Activated CD8-positive, alpha-beta T cell treated with anti-CD3 and anti-CD28 coated beads for 36 hours (primary cell): Measurements from ENCODE around the gene BTRC. TPM values are rescaled to one million over a fixed set of nuclear protein-coding genes. Genes with fewer than 3 reads are reported as not detected.

Experiments
- ATAC-seq: fragments of 200-7000 bp; cut with Tn5 transposase; one replicate; pipeline ENCODE4 v1.10.0; 2021; ENCODE audit warnings: mild to moderate bottlenecking, moderate library complexity
- CTCF ChIA-PET: fragments of 350-600 bp; sonication (Branson Sonifier 250); formaldehyde crosslinking; loops from one replicate; lab custom pipeline; 2021; ENCODE audit warnings: antibody characterized with exemption; lab: Charles Lee
- POLR2A ChIA-PET: fragments of 350-600 bp; sonication (Branson Sonifier 250); formaldehyde crosslinking; loops from one replicate; lab custom pipeline; 2021; ENCODE audit warnings: antibody characterized with exemption; lab: Charles Lee
- DNase-seq: peaks from one replicate; pipeline ENCODE4 v3.0.0-alpha.2; 2020
- H3K27ac Mint-ChIP-seq: one replicate; pipeline ENCODE4 v1.8.0; 2021; ENCODE audit warnings: mild to moderate bottlenecking, mixed read lengths
- H3K27me3 Mint-ChIP-seq: one replicate; pipeline ENCODE4 v1.8.0; 2021; ENCODE audit warnings: mixed read lengths
- H3K36me3 Mint-ChIP-seq: one replicate; pipeline ENCODE4 v1.8.0; 2021; ENCODE audit warnings: low read depth, mixed read lengths
- H3K4me1 Mint-ChIP-seq: one replicate; pipeline ENCODE4 v1.8.0; 2021; ENCODE audit warnings: low read depth, mixed read lengths
- H3K4me3 Mint-ChIP-seq: one replicate; pipeline ENCODE4 v1.8.0; 2021; ENCODE audit warnings: mild to moderate bottlenecking, moderate library complexity, mixed read lengths
- H3K9me3 Mint-ChIP-seq: one replicate; pipeline ENCODE4 v1.8.0; 2021; ENCODE audit warnings: mixed read lengths
- intact Hi-C: fragments of 100-400 bp; cut with micrococcal nuclease; formaldehyde crosslinking; loops from one replicate; pipeline ENCODE4 v1.10.0; 2022
- total RNA-seq, 2 experiments: library from RNA; stranded (reverse); gene quantifications; one replicate each; pipeline ENCODE4 v1.2.3, GENCODE V29; 2021
- TF ChIP-seq, protein P1 (sequence below): fragments of 200-600 bp; IDR thresholded peaks from one replicate; pipeline ENCODE4 v1.8.0; 2022; ENCODE audit warnings: antibody characterized with exemption, mild to moderate bottlenecking

BTRC gene
- total RNA-seq, 2 experiments from 2014 or later, result 11.6 to 14.6 TPM

GRCh38 chr10:101550965-101551364, 197.0 kb downstream of the BTRC start:
- ChIA-PET CTCF (no interaction called here), POLR2A (interaction anchor here (1.1 kb wide), 1 partner anchor 11 kb away, joined by 3 read pairs; no protein-coding TSS in a partner anchor)
- Mint-ChIP-seq H3K4me1 (no peaks in the 10 kb centered on the region), H3K27me3 (no peaks in the 10 kb centered on the region), H3K27ac (no peak overlapping the region), H3K4me3 (no peak overlapping the region), H3K36me3 (peaks cover 12% of the 10 kb centered on the region), H3K9me3 (no peaks in the 10 kb centered on the region)
- DNase-seq (no peak), ATAC-seq (peak; percentile 30)
- TF ChIP-seq, protein P1, sequence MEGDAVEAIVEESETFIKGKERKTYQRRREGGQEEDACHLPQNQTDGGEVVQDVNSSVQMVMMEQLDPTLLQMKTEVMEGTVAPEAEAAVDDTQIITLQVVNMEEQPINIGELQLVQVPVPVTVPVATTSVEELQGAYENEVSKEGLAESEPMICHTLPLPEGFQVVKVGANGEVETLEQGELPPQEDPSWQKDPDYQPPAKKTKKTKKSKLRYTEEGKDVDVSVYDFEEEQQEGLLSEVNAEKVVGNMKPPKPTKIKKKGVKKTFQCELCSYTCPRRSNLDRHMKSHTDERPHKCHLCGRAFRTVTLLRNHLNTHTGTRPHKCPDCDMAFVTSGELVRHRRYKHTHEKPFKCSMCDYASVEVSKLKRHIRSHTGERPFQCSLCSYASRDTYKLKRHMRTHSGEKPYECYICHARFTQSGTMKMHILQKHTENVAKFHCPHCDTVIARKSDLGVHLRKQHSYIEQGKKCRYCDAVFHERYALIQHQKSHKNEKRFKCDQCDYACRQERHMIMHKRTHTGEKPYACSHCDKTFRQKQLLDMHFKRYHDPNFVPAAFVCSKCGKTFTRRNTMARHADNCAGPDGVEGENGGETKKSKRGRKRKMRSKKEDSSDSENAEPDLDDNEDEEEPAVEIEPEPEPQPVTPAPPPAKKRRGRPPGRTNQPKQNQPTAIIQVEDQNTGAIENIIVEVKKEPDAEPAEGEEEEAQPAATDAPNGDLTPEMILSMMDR, result no peak
- intact Hi-C loops, result no loop called here

- H3K9me3 Mint-ChIP-seq, result no peaks in the 10 kb centered on the region
- H3K27ac Mint-ChIP-seq, result no peak overlapping the region
- intact Hi-C loops, result no loop called here
- H3K27me3 Mint-ChIP-seq, result no peaks in the 10 kb centered on the region
- POLR2A ChIA-PET, result no interaction called here
- DNase-seq (no peak), ATAC-seq (no peak)
- H3K4me3 Mint-ChIP-seq, result no peak overlapping the region
- peaks cover 12% of the 10 kb centered on the region for H3K36me3 Mint-ChIP-seq
- H3K4me1 Mint-ChIP-seq, result no peaks in the 10 kb centered on the region
- TF ChIP-seq, protein P1, result no peak
- CTCF ChIA-PET, result interaction anchor here (0.8 kb wide), 1 partner anchor 46 kb away, joined by 3 read pairs; no protein-coding TSS in a partner anchor
Observed at GRCh38 chr10:101552442-101552841, 198.5 kb downstream of the BTRC start.

- intact Hi-C loops, result no loop called here
- ChIA-PET CTCF (no interaction called here), POLR2A (no interaction called here)
- Mint-ChIP-seq H3K36me3 (peaks cover 5% of the 10 kb centered on the region), H3K4me3 (no peak overlapping the region), H3K9me3 (no peaks in the 10 kb centered on the region), H3K27me3 (peaks cover 4% of the 10 kb centered on the region), H3K27ac (no peak overlapping the region), H3K4me1 (peaks cover 9% of the 10 kb centered on the region)
- ATAC-seq (no peak), DNase-seq (no peak)
- TF ChIP-seq, protein P1, result no peak
Observed at GRCh38 chr10:101557541-101557940, 203.6 kb downstream of the BTRC start.

DNA sequence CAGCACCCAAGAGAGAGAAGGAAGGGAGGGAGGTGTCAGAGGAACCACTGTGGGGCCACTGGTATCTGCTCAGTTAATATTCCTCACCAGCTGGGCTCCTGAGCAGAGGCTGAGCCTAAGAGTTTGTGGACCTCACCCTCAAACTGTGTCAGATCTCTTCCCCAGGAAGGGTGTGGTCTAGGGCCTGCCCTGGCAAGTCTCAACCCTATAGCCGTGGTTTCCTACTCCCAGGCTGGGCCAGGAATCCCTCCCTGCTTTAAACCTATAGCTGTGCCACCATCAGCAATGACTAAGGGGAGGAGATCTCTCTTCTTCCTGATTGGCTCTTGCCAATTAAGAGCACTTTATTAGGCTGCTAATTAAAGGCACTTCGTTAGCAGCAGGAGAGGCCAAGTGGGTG, 204.2 kb downstream of the BTRC start:
- intact Hi-C loops, result no loop called here
- ChIA-PET CTCF (interaction anchor here (1.9 to 3.9 kb wide), 2 partner anchors 11 to 13 kb away, joined by 5 to 13 read pairs; no protein-coding TSS in a partner anchor), POLR2A (interaction anchor here (0.6 to 1.2 kb wide), 2 partner anchors 34 to 702 kb away, joined by 3 read pairs; no protein-coding TSS in a partner anchor)
- no peaks in the 10 kb centered on the region for H3K9me3 Mint-ChIP-seq
- TF ChIP-seq, protein P1, result no peak
- no peak for DNase-seq
- H3K4me1 Mint-ChIP-seq, result peaks cover 9% of the 10 kb centered on the region
- peaks cover 4% of the 10 kb centered on the region for H3K27me3 Mint-ChIP-seq
- H3K4me3 Mint-ChIP-seq, result no peak overlapping the region
- H3K36me3 Mint-ChIP-seq, result no peaks in the 10 kb centered on the region
- no peak overlapping the region for H3K27ac Mint-ChIP-seq
- ATAC-seq, result peak; percentile 50

- TF ChIP-seq, protein P1, result no peak
- no peaks in the 10 kb centered on the region for H3K9me3 Mint-ChIP-seq
- CTCF ChIA-PET, result interaction anchor here (1.5 to 3.9 kb wide), 3 partner anchors 11 to 285 kb away, joined by 3 to 13 read pairs (median 5); no protein-coding TSS in a partner anchor
- POLR2A ChIA-PET, result interaction anchor here (1.2 to 1.3 kb wide), 2 partner anchors 35 to 51 kb away, joined by 3 read pairs; no protein-coding TSS in a partner anchor
- ATAC-seq (peak; percentile 12), DNase-seq (no peak)
- no peak overlapping the region for H3K4me3 Mint-ChIP-seq
- H3K36me3 Mint-ChIP-seq, result no peaks in the 10 kb centered on the region
- peaks cover 9% of the 10 kb centered on the region for H3K27me3 Mint-ChIP-seq
- no peak overlapping the region for H3K27ac Mint-ChIP-seq
- H3K4me1 Mint-ChIP-seq, result peaks cover 9% of the 10 kb centered on the region
- intact Hi-C loops, result no loop called here
Observed at GRCh38 chr10:101558671-101559595, 205.0 kb downstream of the BTRC start.
